GM12872 (cell line): Measurements from ENCODE around the gene LMAN2.

Source experiments
- CTCF ChIP-seq: IDR thresholded peaks from 3 replicates; pipeline ENCODE4 v1.5.1; 2011; ENCODE audit warnings: low read depth, mild to moderate bottlenecking, low read length, moderate library complexity; ENCODE audit not compliant: insufficient read depth

The LMAN2 gene

GRCh38 chr5:177393206-177393765 lies 41.8 kb upstream of the LMAN2 start:
- TF ChIP-seq CTCF: no peak

- no peak for TF ChIP-seq CTCF
Measured at GRCh38 chr5:177392765-177393164, 41.3 kb upstream of the LMAN2 start.

- peak; percentile 99 for TF ChIP-seq CTCF
Measured at GRCh38 chr5:177390363-177391300, 39.2 kb upstream of the LMAN2 start.

- no peak for TF ChIP-seq CTCF
Measured at GRCh38 chr5:177389241-177390169, 38.0 kb upstream of the LMAN2 start.

- no peak for TF ChIP-seq CTCF
Measured at GRCh38 chr5:177388521-177389052, 37.1 kb upstream of the LMAN2 start.

GRCh38 chr5:177387405-177387804 lies 35.9 kb upstream of the LMAN2 start:
- TF ChIP-seq CTCF: no peak
